ENCODE data around the gene SLC6A19. TPM values are rescaled to one million over a fixed set of nuclear protein-coding genes. Genes with fewer than 3 reads are reported as not detected.

The SLC6A19 gene
- total RNA-seq, 1 experiment from 2014 or later = not detected

- TF ChIP-seq EZH2 (IDR thresholded peaks at IDR 0.05; ENCODE audit: borderline replicate concordance, low read depth, low read length, poor library complexity, severe bottlenecking) = no peak
- TF ChIP-seq CTCF (conservative IDR thresholded peaks at IDR 0.05; ENCODE audit: low read depth, low read length) = no peak
- ChIA-PET POLR2A (ENCODE audit: low non-redundant PET) (no interaction called here), CTCF (no interaction called here)
- no peak overlapping the region for H3K27ac ChIP-seq (ENCODE audit: low read depth, low read length, poor library complexity, severe bottlenecking)
- intact Hi-C loops (cut with micrococcal nuclease; ENCODE audit: unreplicated experiment) = no loop called here
- no peaks in the 10 kb centered on the region for H3K9me3 ChIP-seq (ENCODE audit: low read depth, low read length, poor library complexity, severe bottlenecking)
- no TSS peak for BruUV-seq (replicated peaks)
- H3K4me3 ChIP-seq (ENCODE audit: low read depth, low read length, poor library complexity, severe bottlenecking) = no peak overlapping the region
- no peaks in the 10 kb centered on the region for H3K36me3 ChIP-seq (ENCODE audit: insufficient read depth, low read length, poor library complexity, severe bottlenecking)
- peaks cover 16% of the 10 kb centered on the region for H3K27me3 ChIP-seq (replicated peaks; ENCODE audit: insufficient read depth, low read depth, low read length, poor library complexity)
- H3K4me1 ChIP-seq (ENCODE audit: insufficient read depth, low read length, poor library complexity, severe bottlenecking) = no peaks in the 10 kb centered on the region
- no peak for DNase-seq (ENCODE audit: low spot score)
These were observed 28.4 kb downstream of the SLC6A19 start for GRCh38 chr5:1229822-1230221.

- no peaks in the 10 kb centered on the region for H3K36me3 ChIP-seq (ENCODE audit: insufficient read depth, low read length, poor library complexity, severe bottlenecking)
- no peak for DNase-seq (ENCODE audit: low spot score)
- no TSS peak for BruUV-seq (replicated peaks)
- no peaks in the 10 kb centered on the region for H3K4me1 ChIP-seq (ENCODE audit: insufficient read depth, low read length, poor library complexity, severe bottlenecking)
- ChIA-PET CTCF (no interaction called here), POLR2A (ENCODE audit: low non-redundant PET) (no interaction called here)
- TF ChIP-seq EZH2 (IDR thresholded peaks at IDR 0.05; ENCODE audit: borderline replicate concordance, low read depth, low read length, poor library complexity, severe bottlenecking) (no peak), CTCF (conservative IDR thresholded peaks at IDR 0.05; ENCODE audit: low read depth, low read length) (no peak)
- no peak overlapping the region for H3K27ac ChIP-seq (ENCODE audit: low read depth, low read length, poor library complexity, severe bottlenecking)
- intact Hi-C loops (cut with micrococcal nuclease; ENCODE audit: unreplicated experiment) = no loop called here
- H3K27me3 ChIP-seq (replicated peaks; ENCODE audit: insufficient read depth, low read depth, low read length, poor library complexity) = peaks cover 16% of the 10 kb centered on the region
- no peak overlapping the region for H3K4me3 ChIP-seq (ENCODE audit: low read depth, low read length, poor library complexity, severe bottlenecking)
- H3K9me3 ChIP-seq (ENCODE audit: low read depth, low read length, poor library complexity, severe bottlenecking) = no peaks in the 10 kb centered on the region
These were observed 29.2 kb downstream of the SLC6A19 start for GRCh38 chr5:1230551-1230950.

GRCh38 chr5:1231354-1231905 lies 30.0 kb downstream of the SLC6A19 start:
- no peak for TF ChIP-seq CTCF (conservative IDR thresholded peaks at IDR 0.05; ENCODE audit: low read depth, low read length)
- no peak for TF ChIP-seq EZH2 (IDR thresholded peaks at IDR 0.05; ENCODE audit: borderline replicate concordance, low read depth, low read length, poor library complexity, severe bottlenecking)
- BruUV-seq (replicated peaks) = no TSS peak
- no peak overlapping the region for H3K4me3 ChIP-seq (ENCODE audit: low read depth, low read length, poor library complexity, severe bottlenecking)
- no peaks in the 10 kb centered on the region for H3K36me3 ChIP-seq (ENCODE audit: insufficient read depth, low read length, poor library complexity, severe bottlenecking)
- ChIA-PET CTCF (no interaction called here), POLR2A (ENCODE audit: low non-redundant PET) (interaction anchor here (0.6 kb wide), 1 partner anchor 123 kb away, joined by 3 read pairs; no protein-coding TSS in a partner anchor)
- DNase-seq (ENCODE audit: low spot score) = peak; percentile 74
- no peaks in the 10 kb centered on the region for H3K4me1 ChIP-seq (ENCODE audit: insufficient read depth, low read length, poor library complexity, severe bottlenecking)
- no peak overlapping the region for H3K27ac ChIP-seq (ENCODE audit: low read depth, low read length, poor library complexity, severe bottlenecking)
- peaks cover 16% of the 10 kb centered on the region for H3K27me3 ChIP-seq (replicated peaks; ENCODE audit: insufficient read depth, low read depth, low read length, poor library complexity)
- intact Hi-C loops (cut with micrococcal nuclease; ENCODE audit: unreplicated experiment) = no loop called here
- H3K9me3 ChIP-seq (ENCODE audit: low read depth, low read length, poor library complexity, severe bottlenecking) = no peaks in the 10 kb centered on the region

All from A673 (cell line).